A673 (cell line): ENCODE results near the gene CAD. TPM values are rescaled to one million over a fixed set of nuclear protein-coding genes. Genes with fewer than 3 reads are reported as not detected.

Experiments used
- BruUV-seq: library from RNA; stranded (reverse); fragments of 400-500 nt; replicated peaks from 2 replicates; lab custom pipeline; 2021; lab: Mats Ljungman, UMichigan
- CTCF ChIA-PET: fragments of 300-600 bp; sonication (Branson Sonifier 250); formaldehyde crosslinking; loops from one replicate; lab custom pipeline; 2022; ENCODE audit warnings: antibody characterized with exemption; lab: Charles Lee
- POLR2A ChIA-PET: fragments of 300-600 bp; sonication (Branson Sonifier 250); formaldehyde crosslinking; loops from one replicate; lab custom pipeline; 2022; ENCODE audit warnings: antibody characterized with exemption; ENCODE audit not compliant: low non-redundant PET; lab: Charles Lee
- DNase-seq: peaks from one replicate; pipeline ENCODE4 v3.0.0-alpha.2; 2015; ENCODE audit warnings: low spot score
- H3K27ac ChIP-seq: fragments of 200-600 bp; sonication (generic); 2 replicates; pipeline ENCODE4 v1.5.1; 2016; ENCODE audit warnings: mixed run types, low read depth, mild to moderate bottlenecking, mixed read lengths, antibody characterized with exemption, low read length; ENCODE audit not compliant: poor library complexity, severe bottlenecking
- H3K27me3 ChIP-seq: fragments of 200-600 bp; sonication (generic); replicated peaks from 2 replicates; pipeline ENCODE4 v1.6.1; 2017; ENCODE audit warnings: mixed run types, low read depth, mild to moderate bottlenecking, mixed read lengths, antibody characterized with exemption, low read length; ENCODE audit not compliant: insufficient read depth, poor library complexity
- H3K36me3 ChIP-seq: fragments of 200-600 bp; sonication (generic); 2 replicates; pipeline ENCODE4 v1.6.1; 2016; ENCODE audit warnings: mixed run types, mild to moderate bottlenecking, mixed read lengths, antibody characterized with exemption, low read length; ENCODE audit not compliant: insufficient read depth, poor library complexity, severe bottlenecking
- H3K4me1 ChIP-seq: fragments of 200-600 bp; sonication (generic); 2 replicates; pipeline ENCODE4 v1.6.1; 2017; ENCODE audit warnings: mixed run types, mild to moderate bottlenecking, mixed read lengths, antibody characterized with exemption, low read length; ENCODE audit not compliant: insufficient read depth, poor library complexity, severe bottlenecking
- H3K4me3 ChIP-seq: fragments of 200-600 bp; sonication (generic); 2 replicates; pipeline ENCODE4 v1.5.1; 2016; ENCODE audit warnings: low read depth, mixed run types, mild to moderate bottlenecking, mixed read lengths, low read length; ENCODE audit not compliant: poor library complexity, severe bottlenecking
- H3K9me3 ChIP-seq: fragments of 200-600 bp; sonication (generic); 2 replicates; pipeline ENCODE4 v1.6.1; 2016; ENCODE audit warnings: mixed run types, low read depth, mild to moderate bottlenecking, mixed read lengths, antibody characterized with exemption, low read length; ENCODE audit not compliant: poor library complexity, severe bottlenecking
- CTCF ChIP-seq: fragments of 300-800, 200-600 bp; sonication (generic); conservative IDR thresholded peaks from 2 replicates; pipeline ENCODE4 v1.5.1; 2017; ENCODE audit warnings: low read depth, mild to moderate bottlenecking, antibody characterized with exemption, low read length, moderate library complexity, mixed read lengths
- EZH2 ChIP-seq: fragments of 200-600 bp; sonication (generic); IDR thresholded peaks from 2 replicates; pipeline ENCODE4 v1.6.1; 2017; ENCODE audit warnings: borderline replicate concordance, low read depth, mild to moderate bottlenecking, mixed read lengths, antibody characterized with exemption, low read length; ENCODE audit not compliant: poor library complexity, severe bottlenecking
- intact Hi-C: fragments of 100-400 bp; cut with micrococcal nuclease; formaldehyde crosslinking; loops from one replicate; pipeline ENCODE4 v1.10.0; 2022; ENCODE audit not compliant: unreplicated experiment
- total RNA-seq: library from RNA; stranded (reverse); gene quantifications from 2 replicates; pipeline ENCODE4 v1.2.3, GENCODE V29; 2021

CAD gene
- total RNA-seq, 1 experiment from 2014 or later: 194 TPM

- H3K4me1 ChIP-seq: no peaks in the 10 kb centered on the region
- H3K27me3 ChIP-seq: no peaks in the 10 kb centered on the region
- H3K36me3 ChIP-seq: peaks cover 100% of the 10 kb centered on the region
- ChIA-PET CTCF (no interaction called here), POLR2A (no interaction called here)
- no TSS peak for BruUV-seq
- DNase-seq: no peak
- intact Hi-C loops: no loop called here
- TF ChIP-seq EZH2 (no peak), CTCF (no peak)
- H3K4me3 ChIP-seq: no peak overlapping the region
- no peak overlapping the region for H3K27ac ChIP-seq
- no peaks in the 10 kb centered on the region for H3K9me3 ChIP-seq
These were observed 21.8 kb downstream of the CAD start for GRCh38 chr2:27238976-27239375.

- POLR2A ChIA-PET: no interaction called here
These were observed 23.2 kb downstream of the CAD start for GRCh38 chr2:27240406-27240805.

GRCh38 chr2:27241761-27242613 lies 24.8 kb downstream of the CAD start:
- ChIA-PET POLR2A (no interaction called here), CTCF (no interaction called here)
- Histone ChIP-seq H3K27ac (no peak overlapping the region), H3K9me3 (no peaks in the 10 kb centered on the region), H3K4me1 (no peaks in the 10 kb centered on the region), H3K27me3 (no peaks in the 10 kb centered on the region), H3K4me3 (no peak overlapping the region), H3K36me3 (peaks cover 77% of the 10 kb centered on the region)
- BruUV-seq: no TSS peak
- no peak for TF ChIP-seq EZH2
- no peak for TF ChIP-seq CTCF
- DNase-seq: no peak
- intact Hi-C loops: no loop called here

More at GRCh38 chr2:27240406-27240805, 23.2 kb downstream of the CAD start:
- DNase-seq: no peak
- TF ChIP-seq CTCF (no peak), EZH2 (no peak)
- Histone ChIP-seq H3K27me3 (no peaks in the 10 kb centered on the region), H3K4me3 (no peak overlapping the region), H3K4me1 (no peaks in the 10 kb centered on the region), H3K36me3 (peaks cover 93% of the 10 kb centered on the region), H3K9me3 (no peaks in the 10 kb centered on the region), H3K27ac (no peak overlapping the region)
- intact Hi-C loops: no loop called here
- CTCF ChIA-PET: no interaction called here
- no TSS peak for BruUV-seq
